Measurements from ENCODE around the gene CCL2. TPM values are rescaled to one million over a fixed set of nuclear protein-coding genes. Genes with fewer than 3 reads are reported as not detected.

Gene CCL2
- total and polyA plus RNA-seq, 2 donors from 2014 or later: 49.9 to 53.5 TPM

DNA sequence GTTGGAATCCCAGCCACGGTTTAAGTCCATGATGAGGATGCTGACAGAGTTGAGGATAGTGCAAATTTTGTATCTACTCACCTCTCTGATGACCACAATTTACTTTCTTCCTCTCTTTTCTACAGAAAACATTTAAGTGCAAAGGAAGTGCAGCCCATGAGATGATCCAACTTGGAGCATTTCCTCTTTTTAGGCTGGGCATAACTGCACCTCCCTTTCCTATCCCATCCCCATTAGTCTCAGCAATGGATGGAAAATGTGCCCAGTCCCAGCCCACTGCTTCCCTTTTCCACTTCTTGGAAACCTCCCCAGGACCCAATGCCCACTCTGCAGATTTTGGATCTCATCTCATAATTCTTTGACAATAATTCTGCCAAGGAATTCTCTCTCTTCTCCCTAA lies 47.6 kb downstream of the CCL2 start:
- H3K9ac ChIP-seq (ENCODE audit: low read length in 3 of 3): no peak overlapping the region
- TF ChIP-seq, protein P1, sequence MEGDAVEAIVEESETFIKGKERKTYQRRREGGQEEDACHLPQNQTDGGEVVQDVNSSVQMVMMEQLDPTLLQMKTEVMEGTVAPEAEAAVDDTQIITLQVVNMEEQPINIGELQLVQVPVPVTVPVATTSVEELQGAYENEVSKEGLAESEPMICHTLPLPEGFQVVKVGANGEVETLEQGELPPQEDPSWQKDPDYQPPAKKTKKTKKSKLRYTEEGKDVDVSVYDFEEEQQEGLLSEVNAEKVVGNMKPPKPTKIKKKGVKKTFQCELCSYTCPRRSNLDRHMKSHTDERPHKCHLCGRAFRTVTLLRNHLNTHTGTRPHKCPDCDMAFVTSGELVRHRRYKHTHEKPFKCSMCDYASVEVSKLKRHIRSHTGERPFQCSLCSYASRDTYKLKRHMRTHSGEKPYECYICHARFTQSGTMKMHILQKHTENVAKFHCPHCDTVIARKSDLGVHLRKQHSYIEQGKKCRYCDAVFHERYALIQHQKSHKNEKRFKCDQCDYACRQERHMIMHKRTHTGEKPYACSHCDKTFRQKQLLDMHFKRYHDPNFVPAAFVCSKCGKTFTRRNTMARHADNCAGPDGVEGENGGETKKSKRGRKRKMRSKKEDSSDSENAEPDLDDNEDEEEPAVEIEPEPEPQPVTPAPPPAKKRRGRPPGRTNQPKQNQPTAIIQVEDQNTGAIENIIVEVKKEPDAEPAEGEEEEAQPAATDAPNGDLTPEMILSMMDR (IDR thresholded peaks at IDR 0.05; ENCODE audit: borderline replicate concordance, extremely low read depth, insufficient read depth): no peak
- DNase-seq: no peak
- FAIRE-seq: no peak
- no peaks in the 10 kb centered on the region for H3K36me3 ChIP-seq (ENCODE audit: control insufficient read depth in 2 of 3, insufficient read depth in 3 of 3, low read length in 3 of 3)
- intact Hi-C loops (cut with DNase I): no loop called here
- no peak overlapping the region for H3K4me3 ChIP-seq (ENCODE audit: low read length in 3 of 3)
- H3K9me3 ChIP-seq (ENCODE audit: control insufficient read depth in 2 of 3, insufficient read depth in 1 of 3, low read length in 3 of 3): no peaks in the 10 kb centered on the region
- no peaks in the 10 kb centered on the region for H3K27me3 ChIP-seq (ENCODE audit: control insufficient read depth, insufficient read depth, low read length)
- H3K27ac ChIP-seq (ENCODE audit: low read depth in 2 of 2, low read length in 2 of 2): no peak overlapping the region
- peaks cover 0 to 8% (median 0%) of the 10 kb centered on the region in 3 donors for H3K4me1 ChIP-seq (ENCODE audit: control insufficient read depth in 2 of 3, insufficient read depth in 2 of 3, low read depth in 1 of 3, low read length in 3 of 3)

DNA sequence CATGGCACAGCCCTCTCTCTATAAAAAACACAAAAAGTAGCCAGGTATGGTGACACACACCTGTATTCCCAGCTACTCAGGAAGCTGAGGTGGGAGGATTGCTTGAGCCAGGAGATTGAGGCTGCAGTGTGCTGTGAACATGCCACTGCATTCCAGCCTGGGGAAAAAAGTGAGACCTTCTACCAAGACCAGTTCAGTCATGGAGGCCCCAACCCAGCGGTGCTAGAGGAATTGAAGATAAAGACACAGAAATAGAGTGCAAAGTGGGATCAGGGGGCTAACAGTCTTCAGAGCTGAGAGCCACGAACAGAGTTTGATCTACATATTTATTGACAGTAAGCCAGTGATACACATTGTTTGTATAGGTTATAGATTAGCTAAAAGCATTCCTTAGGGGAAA lies 48.5 kb downstream of the CCL2 start:
- H3K9me3 ChIP-seq (ENCODE audit: control insufficient read depth in 2 of 3, insufficient read depth in 1 of 3, low read length in 3 of 3): no peaks in the 10 kb centered on the region
- FAIRE-seq: no peak
- H3K27ac ChIP-seq (ENCODE audit: low read depth in 2 of 2, low read length in 2 of 2): no peak overlapping the region
- peaks cover 0 to 10% (median 0%) of the 10 kb centered on the region in 3 donors for H3K4me1 ChIP-seq (ENCODE audit: control insufficient read depth in 2 of 3, insufficient read depth in 2 of 3, low read depth in 1 of 3, low read length in 3 of 3)
- H3K4me3 ChIP-seq (ENCODE audit: low read length in 3 of 3): no peak overlapping the region
- TF ChIP-seq, protein P1 (IDR thresholded peaks at IDR 0.05; ENCODE audit: borderline replicate concordance, extremely low read depth, insufficient read depth): no peak
- H3K36me3 ChIP-seq (ENCODE audit: control insufficient read depth in 2 of 3, insufficient read depth in 3 of 3, low read length in 3 of 3): no peaks in the 10 kb centered on the region
- no peak for DNase-seq
- no peaks in the 10 kb centered on the region for H3K27me3 ChIP-seq (ENCODE audit: control insufficient read depth, insufficient read depth, low read length)
- H3K9ac ChIP-seq (ENCODE audit: low read length in 3 of 3): no peak overlapping the region
- intact Hi-C loops (cut with DNase I): no loop called here

DNA sequence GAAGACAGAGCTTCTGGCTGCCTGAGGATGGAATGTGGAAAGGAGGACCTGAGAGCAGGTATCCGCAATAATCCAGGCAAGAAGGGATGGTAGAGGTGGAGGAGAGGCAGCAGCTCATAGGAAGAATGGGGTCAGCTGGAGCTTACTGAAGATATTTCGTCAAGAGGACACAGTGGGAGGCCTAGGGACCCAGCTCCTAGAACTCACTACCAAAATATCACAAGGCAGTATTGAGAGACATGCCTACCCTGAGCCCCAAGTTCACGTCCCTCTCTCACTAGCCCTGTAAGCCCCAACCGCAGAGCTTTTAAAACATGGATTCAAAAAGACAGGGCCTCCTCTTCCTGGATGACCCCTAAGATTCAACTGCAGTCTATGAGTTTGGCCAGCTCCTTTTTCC lies 50.0 kb downstream of the CCL2 start:
- no peak for FAIRE-seq
- Histone ChIP-seq H3K27me3 (ENCODE audit: control insufficient read depth, insufficient read depth, low read length) (no peaks in the 10 kb centered on the region), H3K9me3 (ENCODE audit: control insufficient read depth in 2 of 3, insufficient read depth in 1 of 3, low read length in 3 of 3) (no peaks in the 10 kb centered on the region), H3K27ac (ENCODE audit: low read depth in 2 of 2, low read length in 2 of 2) (no peak overlapping the region), H3K4me3 (ENCODE audit: low read length in 3 of 3) (no peak overlapping the region), H3K36me3 (ENCODE audit: control insufficient read depth in 2 of 3, insufficient read depth in 3 of 3, low read length in 3 of 3) (no peaks in the 10 kb centered on the region), H3K9ac (ENCODE audit: low read length in 3 of 3) (no peak overlapping the region), H3K4me1 (ENCODE audit: control insufficient read depth in 2 of 3, insufficient read depth in 2 of 3, low read depth in 1 of 3, low read length in 3 of 3) (peaks cover 0 to 10% (median 0%) of the 10 kb centered on the region in 3 donors)
- intact Hi-C loops (cut with DNase I): no loop called here
- no peak for DNase-seq
- TF ChIP-seq, protein P1 (IDR thresholded peaks at IDR 0.05; ENCODE audit: borderline replicate concordance, extremely low read depth, insufficient read depth): no peak

DNA sequence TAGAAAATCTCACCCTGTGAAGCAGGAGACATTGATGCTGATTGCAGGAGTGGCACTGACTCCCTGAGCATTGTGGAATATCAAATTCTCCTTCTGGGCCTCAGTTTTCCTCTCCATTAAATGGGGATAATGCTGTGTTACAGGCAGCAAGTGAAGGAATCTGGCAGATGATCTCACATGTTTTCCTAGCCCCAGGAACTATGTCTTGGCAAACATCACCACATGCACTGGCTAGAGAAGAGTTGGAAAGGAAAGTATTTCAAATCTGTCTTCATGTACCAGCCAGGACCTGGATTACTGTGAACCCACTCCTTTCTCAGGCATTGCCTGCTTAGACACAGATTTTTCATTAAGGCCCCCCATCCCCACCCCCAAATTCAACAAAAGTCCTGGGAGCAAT lies 50.5 kb downstream of the CCL2 start:
- TF ChIP-seq, protein P1 (IDR thresholded peaks at IDR 0.05; ENCODE audit: borderline replicate concordance, extremely low read depth, insufficient read depth): no peak
- no peaks in the 10 kb centered on the region for H3K36me3 ChIP-seq (ENCODE audit: control insufficient read depth in 2 of 3, insufficient read depth in 3 of 3, low read length in 3 of 3)
- H3K27ac ChIP-seq (ENCODE audit: low read depth in 2 of 2, low read length in 2 of 2): no peak overlapping the region
- DNase-seq (no peak), FAIRE-seq (no peak)
- H3K4me1 ChIP-seq (ENCODE audit: control insufficient read depth in 2 of 3, insufficient read depth in 2 of 3, low read depth in 1 of 3, low read length in 3 of 3): peaks cover 0 to 10% (median 0%) of the 10 kb centered on the region in 3 donors
- intact Hi-C loops (cut with DNase I): no loop called here
- H3K9me3 ChIP-seq (ENCODE audit: control insufficient read depth in 2 of 3, insufficient read depth in 1 of 3, low read length in 3 of 3): no peaks in the 10 kb centered on the region
- no peak overlapping the region for H3K9ac ChIP-seq (ENCODE audit: low read length in 3 of 3)
- no peak overlapping the region for H3K4me3 ChIP-seq (ENCODE audit: low read length in 3 of 3)
- no peaks in the 10 kb centered on the region for H3K27me3 ChIP-seq (ENCODE audit: control insufficient read depth, insufficient read depth, low read length)
